Mesenchymal stem cell (in vitro differentiated cells and primary cell): ENCODE results near the gene PLA2G2F.

Source experiments
- DNase-seq: peaks from one replicate; pipeline ENCODE4 v3.0.0-alpha.2; 2013
- H2AFZ ChIP-seq: one replicate; pipeline ENCODE4 v1.6.1; 2013; ENCODE audit warnings: low read depth, mild to moderate bottlenecking, control low read depth, inconsistent platforms, low read length, moderate library complexity
- H2AK5ac ChIP-seq: 2 replicates; pipeline ENCODE4 v1.6.1; 2013; ENCODE audit warnings: low read length, moderate library complexity, mild to moderate bottlenecking, inconsistent platforms; ENCODE audit not compliant: severe bottlenecking
- H2BK120ac ChIP-seq: one replicate; pipeline ENCODE4 v1.6.1; 2013; ENCODE audit warnings: low read depth, mild to moderate bottlenecking, inconsistent platforms, low read length, moderate library complexity
- H2BK12ac ChIP-seq, 2 experiments: one replicate each; pipeline ENCODE4 v1.6.1; 2013; ENCODE audit warnings: inconsistent platforms in 2 of 2, low read length in 2 of 2, mild to moderate bottlenecking in 2 of 2, moderate library complexity in 2 of 2, control low read depth in 1 of 2
- H2BK15ac ChIP-seq: one replicate; pipeline ENCODE4 v1.6.1; 2013; ENCODE audit warnings: mild to moderate bottlenecking, low read depth, inconsistent platforms; ENCODE audit not compliant: poor library complexity, severe bottlenecking
- H2BK5ac ChIP-seq: 2 replicates; pipeline ENCODE4 v1.6.1; 2013; ENCODE audit warnings: low read depth, mild to moderate bottlenecking, low read length, control low read depth, inconsistent platforms; ENCODE audit not compliant: poor library complexity, severe bottlenecking
- H3K14ac ChIP-seq, 2 experiments: one replicate each; pipeline ENCODE4 v1.6.1; 2013; ENCODE audit warnings: inconsistent platforms in 2 of 2, low read length in 2 of 2, control low read depth in 1 of 2, mild to moderate bottlenecking in 1 of 2, moderate library complexity in 1 of 2
- H3K18ac ChIP-seq, 2 experiments: one replicate each; pipeline ENCODE4 v1.6.1; 2013; ENCODE audit warnings: inconsistent platforms in 2 of 2, low read length in 2 of 2, control low read depth in 1 of 2, low read depth in 1 of 2, mild to moderate bottlenecking in 1 of 2
- H3K23ac ChIP-seq, 2 experiments: one replicate each; pipeline ENCODE4 v1.6.1; 2013; ENCODE audit warnings: inconsistent platforms in 2 of 2, low read length in 2 of 2, mild to moderate bottlenecking in 2 of 2, moderate library complexity in 2 of 2, control low read depth in 1 of 2
- H3K27ac ChIP-seq: 2 replicates; pipeline ENCODE4 v1.5.1; 2013; ENCODE audit warnings: mild to moderate bottlenecking, moderate library complexity, low read length, control low read depth, inconsistent platforms; ENCODE audit not compliant: poor library complexity, severe bottlenecking
- H3K27me3 ChIP-seq, 2 experiments: 2 replicates each; pipeline versions ENCODE4 v1.6.1 to v1.7.0; 2013; ENCODE audit warnings: low read length in 2 of 2, mild to moderate bottlenecking in 2 of 2, moderate library complexity in 2 of 2, control low read depth in 1 of 2, inconsistent platforms in 1 of 2; ENCODE audit not compliant: control insufficient read depth in 1 of 2, insufficient read depth in 1 of 2
- H3K36me3 ChIP-seq, 2 experiments: 2 replicates each; pipeline versions ENCODE4 v1.6.1 to v1.7.0; 2013; ENCODE audit warnings: low read length in 2 of 2, control low read depth in 1 of 2, inconsistent platforms in 1 of 2, low read depth in 1 of 2, mild to moderate bottlenecking in 1 of 2; ENCODE audit not compliant: insufficient read depth in 2 of 2, control insufficient read depth in 1 of 2
- H3K4ac ChIP-seq, 2 experiments: one replicate each; pipeline ENCODE4 v1.6.1; 2013; ENCODE audit warnings: inconsistent platforms in 2 of 2, low read length in 2 of 2, mild to moderate bottlenecking in 2 of 2, moderate library complexity in 2 of 2, control low read depth in 1 of 2, low read depth in 1 of 2
- H3K4me1 ChIP-seq: 2 replicates; pipeline ENCODE4 v1.6.1; 2013; ENCODE audit warnings: low read depth, low read length, control low read depth; ENCODE audit not compliant: control insufficient read depth, insufficient read depth
- H3K4me2 ChIP-seq: 2 replicates; pipeline ENCODE4 v1.6.1; 2013; ENCODE audit warnings: low read length, mild to moderate bottlenecking, inconsistent platforms; ENCODE audit not compliant: poor library complexity, severe bottlenecking
- H3K4me3 ChIP-seq, 2 experiments: 2 replicates each; pipeline versions ENCODE4 v1.5.1 to v1.7.0; 2013; ENCODE audit warnings: low read length in 2 of 2, mild to moderate bottlenecking in 2 of 2, control low read depth in 1 of 2, low read depth in 1 of 2; ENCODE audit not compliant: insufficient read depth in 1 of 2
- H3K79me1 ChIP-seq: replicated peaks from 2 replicates; pipeline ENCODE4 v1.6.1; 2013; ENCODE audit warnings: mild to moderate bottlenecking, control low read depth, low read length, inconsistent platforms; ENCODE audit not compliant: poor library complexity, severe bottlenecking
- H3K9ac ChIP-seq: 2 replicates; pipeline ENCODE4 v1.7.0; 2013; ENCODE audit warnings: mild to moderate bottlenecking, low read length, moderate library complexity
- H3K9me3 ChIP-seq: 2 replicates; pipeline ENCODE4 v1.7.0; 2013; ENCODE audit warnings: mild to moderate bottlenecking, low read length; ENCODE audit not compliant: control insufficient read depth
- H4K8ac ChIP-seq: one replicate; pipeline ENCODE4 v1.6.1; 2013; ENCODE audit warnings: inconsistent platforms, mild to moderate bottlenecking, low read length, moderate library complexity
- H4K91ac ChIP-seq: one replicate; pipeline ENCODE4 v1.6.1; 2013; ENCODE audit warnings: mild to moderate bottlenecking, low read length, inconsistent platforms
- WGBS: methylation state at CpG from one replicate; pipeline ENCODE4 v1.1.7; 2013; ENCODE audit warnings: mixed read lengths; 5-methylcytosine and 5-hydroxymethylcytosine counted together

The PLA2G2F gene

GRCh38 chr1:20172033-20172590 is 33.0 kb downstream of the PLA2G2F start:
- no peak for DNase-seq
- no peak overlapping the region for H2BK120ac ChIP-seq
- H3K18ac ChIP-seq: no peak overlapping the region
- H2BK15ac ChIP-seq: no peak overlapping the region
- H3K14ac ChIP-seq: no peak overlapping the region
- H2AK5ac ChIP-seq: no peak overlapping the region
- H2BK12ac ChIP-seq: no peak overlapping the region
- H2AFZ ChIP-seq: no peak overlapping the region
- no peak overlapping the region for H4K91ac ChIP-seq
- H3K9me3 ChIP-seq: no peaks in the 10 kb centered on the region
- no peak overlapping the region for H3K23ac ChIP-seq
- H3K27me3 ChIP-seq: peaks cover 7 to 37% of the 10 kb centered on the region in 2 experiments
- no peaks in the 10 kb centered on the region for H3K79me1 ChIP-seq
- H3K4me1 ChIP-seq: no peaks in the 10 kb centered on the region
- no peak overlapping the region for H3K4me3 ChIP-seq
- no peaks in the 10 kb centered on the region for H3K36me3 ChIP-seq
- H4K8ac ChIP-seq: no peak overlapping the region
- no peak overlapping the region for H2BK5ac ChIP-seq
- 94% methylated on average over 12 of the region's 12 CpGs for WGBS
- H3K4me2 ChIP-seq: no peak overlapping the region
- no peak overlapping the region for H3K9ac ChIP-seq
- no peak overlapping the region for H3K27ac ChIP-seq
- H3K4ac ChIP-seq: no peak overlapping the region

- Histone ChIP-seq H3K27ac (no peak overlapping the region), H3K36me3 (no peaks in the 10 kb centered on the region), H2AK5ac (no peak overlapping the region), H2BK15ac (no peak overlapping the region), H3K23ac (no peak overlapping the region), H2AFZ (no peak overlapping the region), H3K18ac (no peak overlapping the region), H3K9me3 (peaks cover 3% of the 10 kb centered on the region), H4K8ac (no peak overlapping the region), H3K14ac (no peak overlapping the region), H3K4ac (no peak overlapping the region), H2BK12ac (no peak overlapping the region), H2BK5ac (no peak overlapping the region), H3K79me1 (no peaks in the 10 kb centered on the region), H3K4me2 (no peak overlapping the region), H3K9ac (no peak overlapping the region), H3K4me3 (no peak overlapping the region), H3K27me3 (peaks cover 6 to 40% of the 10 kb centered on the region in 2 experiments), H3K4me1 (no peaks in the 10 kb centered on the region), H2BK120ac (no peak overlapping the region), H4K91ac (no peak overlapping the region)
- DNase-seq: no peak
- 78% methylated on average over 7 of the region's 9 CpGs for WGBS
These were observed 36.0 kb downstream of the PLA2G2F start for GRCh38 chr1:20174937-20175666.

GRCh38 chr1:20178634-20179370 is 39.7 kb downstream of the PLA2G2F start:
- Histone ChIP-seq H3K79me1 (no peaks in the 10 kb centered on the region), H3K27me3 (peaks cover 9 to 70% of the 10 kb centered on the region in 2 experiments), H3K4me1 (no peaks in the 10 kb centered on the region), H2AK5ac (no peak overlapping the region), H3K27ac (no peak overlapping the region), H3K23ac (no peak overlapping the region), H3K14ac (no peak overlapping the region), H3K4ac (no peak overlapping the region), H2BK12ac (no peak overlapping the region), H3K9me3 (peaks cover 3% of the 10 kb centered on the region), H2AFZ (no peak overlapping the region), H3K18ac (no peak overlapping the region), H3K4me3 (no peak overlapping the region), H3K4me2 (no peak overlapping the region), H2BK5ac (no peak overlapping the region), H2BK120ac (no peak overlapping the region), H2BK15ac (no peak overlapping the region), H3K9ac (no peak overlapping the region), H3K36me3 (no peaks in the 10 kb centered on the region), H4K8ac (no peak overlapping the region), H4K91ac (no peak overlapping the region)
- WGBS: 76% methylated on average over 13 of the region's 13 CpGs
- no peak for DNase-seq

GRCh38 chr1:20179371-20180128 is 40.4 kb downstream of the PLA2G2F start:
- no peaks in the 10 kb centered on the region for H3K79me1 ChIP-seq
- no peak overlapping the region for H2AFZ ChIP-seq
- peaks cover 3% of the 10 kb centered on the region for H3K9me3 ChIP-seq
- H4K8ac ChIP-seq: no peak overlapping the region
- H2BK5ac ChIP-seq: no peak overlapping the region
- no peak overlapping the region for H3K4ac ChIP-seq
- peaks cover 16 to 77% of the 10 kb centered on the region in 2 experiments for H3K27me3 ChIP-seq
- H4K91ac ChIP-seq: no peak overlapping the region
- H2AK5ac ChIP-seq: no peak overlapping the region
- H2BK12ac ChIP-seq: no peak overlapping the region
- no peak overlapping the region for H3K18ac ChIP-seq
- H3K4me1 ChIP-seq: no peaks in the 10 kb centered on the region
- no peak overlapping the region for H2BK15ac ChIP-seq
- no peak overlapping the region for H3K4me2 ChIP-seq
- H3K9ac ChIP-seq: no peak overlapping the region
- H3K4me3 ChIP-seq: no peak overlapping the region
- no peak overlapping the region for H2BK120ac ChIP-seq
- no peak overlapping the region for H3K23ac ChIP-seq
- H3K14ac ChIP-seq: no peak overlapping the region
- no peaks in the 10 kb centered on the region for H3K36me3 ChIP-seq
- H3K27ac ChIP-seq: no peak overlapping the region
- DNase-seq: no peak
- 66% methylated on average over 2 of the region's 2 CpGs for WGBS
